ENCODE measurements around the gene RRAGA.

GRCh38 chr9:19074229-19074628 lies 25.0 kb downstream of the RRAGA start:
- TF ChIP-seq POLR2AphosphoS5 (IDR thresholded peaks at IDR 0.05; ENCODE audit: low read depth, low read length) (no peak), TAF1 (IDR thresholded peaks at IDR 0.05; ENCODE audit: low read depth, low read length) (no peak), PAX5 (IDR thresholded peaks at IDR 0.05; ENCODE audit: insufficient read depth, low read length, severe bottlenecking) (no peak), POLR2A (IDR thresholded peaks at IDR 0.05; ENCODE audit: low read depth, low read length) (no peak), SPI1 (IDR thresholded peaks at IDR 0.05; ENCODE audit: low read depth, low read length) (no peak), POU2F2 (IDR thresholded peaks at IDR 0.05; ENCODE audit: low read depth, low read length) (no peak)

Measured in GM12891 (cell line).